Measurements from ENCODE around the gene SLC41A1. TPM values are rescaled to one million over a fixed set of nuclear protein-coding genes. Genes with fewer than 3 reads are reported as not detected.
"Not testable (repeated sequence)": the region's sequence is repeated elsewhere in the genome, so short reads cannot be mapped to it uniquely, and the experiment has no call there.

The SLC41A1 gene
- total and polyA plus RNA-seq, 2 donors (not counting 3 experiments of a cell fraction or from before 2014, with no cell fraction given): 21.7 to 22.0 TPM

DNA sequence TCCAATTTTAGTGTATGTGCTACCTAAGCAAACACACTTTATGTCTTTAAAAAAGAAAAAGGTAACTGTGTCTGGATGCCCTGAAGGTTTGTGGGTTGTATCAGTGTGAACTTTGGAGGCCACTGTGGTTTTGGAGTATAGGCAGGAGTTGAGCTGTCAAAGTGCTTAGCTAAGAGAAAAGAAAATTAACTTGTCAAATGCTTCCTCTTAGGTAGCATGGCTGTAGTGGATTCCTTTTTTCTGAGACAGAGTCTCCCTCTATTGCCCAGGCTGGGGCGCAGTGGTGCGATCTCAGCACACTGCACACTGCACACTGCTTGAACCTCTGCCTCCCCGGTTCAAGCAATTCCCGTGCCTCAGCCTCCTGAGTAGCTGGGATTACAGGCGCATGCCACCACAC, 11.2 kb upstream of the SLC41A1 start:
- H2AFZ ChIP-seq (ENCODE audit: low read depth, low read length): no peak overlapping the region
- H3K9ac ChIP-seq (replicated peaks; ENCODE audit: extremely low read depth, insufficient read depth, low read length): no peak overlapping the region
- no peaks in the 10 kb centered on the region for H3K79me2 ChIP-seq (ENCODE audit: control insufficient read depth, insufficient read depth, low read length)
- H3K27ac ChIP-seq (ENCODE audit: insufficient read depth, low read depth, low read length): no peak overlapping the region
- DNase-seq (ENCODE audit: low read depth, low spot score): no peak
- CTCF ChIA-PET: interaction anchor here (1.6 to 2.3 kb wide), 2 partner anchors 26 to 153 kb away, joined by 4 to 10 read pairs; partner anchors contain the start of gene PM20D1
- POLR2A ChIA-PET: no interaction called here
- H3K4me1 ChIP-seq (ENCODE audit: control insufficient read depth, extremely low read depth, insufficient read depth, low read length): no peaks in the 10 kb centered on the region
- intact Hi-C loops (cut with micrococcal nuclease) (no loop called here), dilution Hi-C loops (cut with MboI; ENCODE audit: extremely low pct_ligation_motif_present, low sequenced_read_pairs) (no loop called here)
- no peaks in the 10 kb centered on the region for H3K36me3 ChIP-seq (ENCODE audit: control insufficient read depth in 2 of 2, extremely low read depth in 1 of 2, insufficient read depth in 2 of 2, low read length in 2 of 2)
- H4K20me1 ChIP-seq (replicated peaks; ENCODE audit: control insufficient read depth, extremely low read depth, insufficient read depth, low read length): no peaks in the 10 kb centered on the region
- no peaks in the 10 kb centered on the region for H3K9me1 ChIP-seq (replicated peaks; ENCODE audit: control insufficient read depth, extremely low read depth, insufficient read depth, low read length)
- BruUV-seq (replicated peaks): no TSS peak
- H3K4me3 ChIP-seq (replicated peaks in 1 of 3; ENCODE audit: insufficient read depth in 1 of 3, low read depth in 1 of 3, low read length in 3 of 3): no peak overlapping the region
- H3K4me2 ChIP-seq (ENCODE audit: insufficient read depth, low read length): no peak overlapping the region
- TF ChIP-seq CTCF (IDR thresholded peaks at IDR 0.05; ENCODE audit: extremely low read depth in 1 of 2, insufficient read depth in 1 of 2, low read depth in 1 of 2, low read length in 2 of 2) (no peak), POLR2A (IDR thresholded peaks at IDR 0.05; ENCODE audit: low read depth, low read length) (no peak), MYC (IDR thresholded peaks at IDR 0.05; ENCODE audit: low read depth, low read length) (no peak), JUN (IDR thresholded peaks at IDR 0.05; ENCODE audit: borderline replicate concordance, insufficient read depth, insufficient read length, low read depth) (no peak)
- FAIRE-seq: no peak
- no peaks in the 10 kb centered on the region for H3K9me3 ChIP-seq (replicated peaks; ENCODE audit: control insufficient read depth, insufficient read depth, low read length)
- peaks cover 5 to 23% of the 10 kb centered on the region in 2 experiments for H3K27me3 ChIP-seq (ENCODE audit: control insufficient read depth in 2 of 2, insufficient read depth in 2 of 2, low read length in 2 of 2)

GRCh38 chr1:205823260-205823659, 10.3 kb upstream of the SLC41A1 start:
- peaks cover 5 to 21% of the 10 kb centered on the region in 2 experiments for H3K27me3 ChIP-seq (ENCODE audit: control insufficient read depth in 2 of 2, insufficient read depth in 2 of 2, low read length in 2 of 2)
- H3K27ac ChIP-seq (ENCODE audit: insufficient read depth, low read depth, low read length); FAIRE-seq; H3K4me3 ChIP-seq (replicated peaks in 1 of 3; ENCODE audit: insufficient read depth in 1 of 3, low read depth in 1 of 3, low read length in 3 of 3); intact Hi-C loops (cut with micrococcal nuclease); H3K9me1 ChIP-seq (replicated peaks; ENCODE audit: control insufficient read depth, extremely low read depth, insufficient read depth, low read length); H3K4me1 ChIP-seq (ENCODE audit: control insufficient read depth, extremely low read depth, insufficient read depth, low read length); H2AFZ ChIP-seq (ENCODE audit: low read depth, low read length); H3K9ac ChIP-seq (replicated peaks; ENCODE audit: extremely low read depth, insufficient read depth, low read length); dilution Hi-C loops (cut with MboI; ENCODE audit: extremely low pct_ligation_motif_present, low sequenced_read_pairs); H3K4me2 ChIP-seq (ENCODE audit: insufficient read depth, low read length); BruUV-seq (replicated peaks); H3K36me3 ChIP-seq (ENCODE audit: control insufficient read depth in 2 of 2, extremely low read depth in 1 of 2, insufficient read depth in 2 of 2, low read length in 2 of 2); POLR2A ChIA-PET; H3K9me3 ChIP-seq (replicated peaks; ENCODE audit: control insufficient read depth, insufficient read depth, low read length); H4K20me1 ChIP-seq (replicated peaks; ENCODE audit: control insufficient read depth, extremely low read depth, insufficient read depth, low read length); DNase-seq (ENCODE audit: low read depth, low spot score); H3K79me2 ChIP-seq (ENCODE audit: control insufficient read depth, insufficient read depth, low read length); CTCF ChIA-PET: not testable (repeated sequence)
